Stimulated activated CD4-positive, alpha-beta T cell treated with anti-CD3 and anti-CD28 coated beads, Interleukin-1b, Interleukin-23, amount 100 ng/mL, for 1 hour (primary cell): ENCODE results near the gene TBPL2.
"Not testable (repeated sequence)": the region's sequence is repeated elsewhere in the genome, so short reads cannot be mapped to it uniquely, and the experiment has no call there.

Experiments used
- DNase-seq, 2 donors: peaks; one replicate each; pipeline ENCODE4 v3.0.0-alpha.2; 2020; ENCODE audit warnings: low read depth in 2 of 2

The TBPL2 gene

DNA sequence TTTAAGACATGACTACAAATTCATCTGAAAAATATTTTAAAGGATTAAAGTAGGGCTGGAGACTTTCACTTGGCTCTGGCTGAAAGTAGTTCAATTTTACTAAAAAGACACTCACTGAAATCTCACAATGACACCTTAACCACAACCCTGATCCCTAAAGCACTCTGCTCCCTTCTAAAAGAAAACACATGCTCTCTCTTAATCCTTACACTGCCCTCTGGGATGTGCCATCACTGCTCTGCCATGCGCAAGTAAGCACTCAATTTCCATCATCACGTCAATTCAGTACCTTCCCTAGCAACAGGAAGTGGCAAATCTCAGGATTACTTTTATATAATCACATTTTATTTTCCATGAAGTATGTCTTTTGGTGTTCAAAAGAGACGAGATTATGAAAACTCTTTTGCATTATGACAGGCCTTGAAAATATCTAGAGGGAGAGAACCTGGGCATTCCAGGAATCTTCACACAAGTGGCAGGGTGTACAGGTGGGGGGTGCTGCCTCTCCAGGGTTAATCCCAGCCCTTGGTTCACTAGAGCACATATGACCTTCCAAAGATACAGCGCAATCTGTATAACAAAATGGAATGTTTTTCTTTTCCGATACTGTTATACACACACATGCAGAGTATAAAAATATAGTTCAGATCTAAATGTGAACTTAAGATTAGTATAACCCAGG is 36.1 kb downstream of the TBPL2 start:
- DNase-seq: no peak

DNA sequence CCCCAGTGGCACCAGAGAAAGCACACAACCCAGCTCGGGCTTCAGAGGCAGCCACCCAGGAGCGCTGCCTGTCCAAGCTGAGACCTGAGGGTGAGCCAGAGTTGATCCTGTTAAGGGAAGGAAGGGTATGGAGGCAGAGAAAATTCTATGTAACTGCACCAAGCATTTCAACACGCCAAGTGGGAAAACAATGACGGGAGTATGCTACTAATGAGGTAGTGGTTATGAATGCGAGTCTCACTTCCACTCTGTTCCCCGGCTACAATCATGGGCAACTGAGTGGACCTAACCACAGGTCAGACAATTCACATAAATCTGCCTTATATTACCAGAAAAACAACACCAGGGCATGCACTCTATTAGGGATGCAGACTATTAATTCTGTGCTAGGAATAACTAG is 38.7 kb downstream of the TBPL2 start:
- no peak for DNase-seq

DNA sequence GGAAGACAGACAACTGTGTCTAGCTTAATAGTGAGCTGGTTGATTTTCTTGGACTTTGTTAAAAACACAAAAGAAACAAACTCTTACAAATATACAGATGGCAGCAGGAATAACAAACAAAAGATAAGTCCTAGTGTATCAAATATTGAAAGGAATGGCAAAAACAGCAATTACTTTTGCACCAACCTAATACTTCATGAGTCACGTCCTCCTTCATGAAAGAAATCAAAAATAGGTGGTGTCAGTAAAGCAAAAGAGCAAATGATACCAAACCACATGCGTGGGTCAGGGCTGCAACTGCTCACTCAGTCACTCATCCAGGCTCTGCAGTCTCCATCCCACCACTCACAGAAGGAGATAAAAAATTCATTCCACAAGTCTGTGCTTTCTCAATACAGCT is 40.6 kb downstream of the TBPL2 start:
- no peak for DNase-seq

DNA sequence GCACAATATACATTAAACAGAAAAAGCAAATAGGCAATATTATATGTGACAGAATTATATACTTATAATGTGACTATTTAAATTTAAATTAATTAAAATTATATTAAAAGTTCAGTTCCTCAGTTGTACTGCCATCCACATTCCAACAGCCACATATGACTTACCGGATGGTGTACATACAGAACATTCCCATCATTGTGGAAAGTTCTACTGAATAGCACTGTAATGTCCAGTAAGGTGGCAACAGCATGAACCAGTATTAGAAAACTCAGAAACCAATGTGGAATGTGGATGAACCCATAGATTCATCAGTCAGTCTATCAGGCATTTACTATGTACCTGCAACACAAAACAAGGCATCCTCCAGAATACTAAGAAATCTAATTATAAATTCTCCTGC is 41.2 kb downstream of the TBPL2 start:
- no peak for DNase-seq

DNA sequence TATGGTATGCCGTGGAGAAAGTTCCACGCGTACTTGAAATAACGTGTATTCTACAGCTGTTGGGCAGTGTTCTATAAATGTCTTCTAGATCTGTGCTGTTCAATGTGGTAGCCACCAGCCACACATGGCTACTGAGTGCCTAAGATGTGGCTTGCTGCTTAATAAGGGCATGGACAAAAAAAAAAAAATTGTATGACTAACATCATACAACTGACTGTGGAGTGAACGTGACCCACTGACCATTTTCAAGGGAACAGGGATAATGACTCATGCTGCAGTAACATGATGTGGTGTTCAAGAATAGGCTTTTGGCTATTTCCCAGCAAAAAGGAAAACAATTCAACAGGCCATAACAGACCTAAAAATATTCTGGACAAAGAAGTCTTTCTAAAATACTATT is 41.7 kb downstream of the TBPL2 start:
- DNase-seq: no peak

DNA sequence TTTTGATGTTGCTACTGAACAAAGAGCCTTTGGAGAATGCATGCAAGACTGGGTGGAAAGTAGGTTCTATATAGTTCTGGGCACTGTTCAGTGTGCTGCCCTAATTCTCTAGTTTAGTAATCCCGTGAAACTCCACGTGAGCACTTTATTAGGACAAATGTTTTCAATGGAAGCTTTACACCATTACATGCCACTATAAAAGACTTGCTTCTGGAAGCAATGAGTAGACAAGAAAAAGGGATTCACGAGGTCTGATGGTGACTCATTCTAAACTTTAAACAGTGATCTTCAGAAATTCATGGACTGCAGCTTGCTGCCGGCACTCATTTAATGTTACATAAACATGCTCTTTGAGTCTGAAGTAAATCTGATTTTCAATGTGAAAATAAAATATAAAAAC is 51.1 kb downstream of the TBPL2 start:
- no peak for DNase-seq

DNA sequence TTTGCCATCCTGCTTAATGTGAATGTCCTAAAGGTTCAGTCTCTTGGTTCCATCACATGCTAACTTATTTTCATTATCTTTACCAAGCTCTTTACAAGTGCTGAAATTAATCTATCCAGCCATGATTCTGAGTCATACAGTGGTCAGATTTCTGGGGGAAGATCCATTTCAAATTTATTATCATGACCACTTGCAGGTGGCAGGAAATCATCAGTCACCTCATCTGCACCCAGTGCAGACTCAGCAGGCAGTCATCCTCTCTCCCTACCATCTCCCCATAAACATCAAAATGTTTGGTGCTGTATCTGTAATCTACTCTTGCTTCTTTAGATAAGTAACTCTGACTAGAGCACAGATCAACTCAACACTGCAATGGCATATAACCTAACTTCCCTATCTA is 52.3 kb downstream of the TBPL2 start:
- DNase-seq: no peak

DNA sequence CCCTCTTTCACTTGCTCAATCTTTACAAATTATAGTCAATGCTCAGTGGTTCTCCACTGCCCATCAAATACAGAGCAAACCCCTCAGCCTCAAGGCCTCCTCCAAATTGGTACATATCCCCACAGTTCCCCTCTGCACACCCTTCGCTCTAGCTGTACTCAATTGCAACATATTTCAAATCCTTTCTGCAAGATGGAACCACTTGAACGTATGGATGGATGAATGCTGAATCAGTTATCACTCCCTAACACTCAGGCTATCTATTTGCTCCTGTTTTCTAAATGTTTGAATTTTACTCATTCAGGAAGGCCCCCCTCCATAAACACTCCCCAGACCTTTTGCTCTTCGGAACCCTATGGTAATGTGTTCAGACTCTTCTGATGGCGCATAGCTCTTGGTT is 53.3 kb downstream of the TBPL2 start:
- no peak for DNase-seq

DNA sequence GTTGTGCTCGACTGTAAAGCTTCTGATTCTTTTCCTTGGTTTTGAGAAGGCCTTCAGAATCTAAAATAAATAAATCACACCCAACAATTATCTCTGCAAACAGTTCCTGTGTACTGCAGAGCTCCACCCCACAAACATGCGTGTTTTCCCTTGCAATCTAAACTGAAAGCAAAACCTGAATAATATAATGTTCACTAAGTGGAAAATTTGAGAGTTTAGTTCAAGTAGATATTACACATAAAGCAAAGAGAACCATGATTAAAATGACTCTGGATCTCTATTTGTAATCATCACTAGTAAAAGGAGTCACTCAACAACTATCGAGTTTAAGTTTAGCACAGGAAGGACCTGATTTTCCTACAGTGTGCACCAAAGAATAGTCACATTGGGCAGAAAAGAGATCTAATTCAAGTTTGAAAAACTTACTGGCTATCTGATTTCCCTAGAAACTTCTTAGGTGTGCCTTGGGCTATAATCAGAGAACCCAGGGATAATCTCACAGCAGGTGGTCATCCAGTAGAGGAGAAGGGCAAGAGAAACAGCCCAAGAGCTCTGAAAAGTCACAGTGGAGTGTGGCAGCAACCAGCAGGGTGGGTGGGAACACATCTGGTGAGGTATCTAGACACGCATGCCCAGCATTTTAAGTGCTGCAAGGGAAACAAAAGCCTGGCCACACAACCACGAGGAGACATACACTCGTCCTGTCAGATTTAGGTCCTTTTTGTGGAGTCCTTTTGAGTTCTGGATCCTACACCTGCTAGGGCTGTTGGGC is 54.2 kb downstream of the TBPL2 start:
- DNase-seq: no peak

DNA sequence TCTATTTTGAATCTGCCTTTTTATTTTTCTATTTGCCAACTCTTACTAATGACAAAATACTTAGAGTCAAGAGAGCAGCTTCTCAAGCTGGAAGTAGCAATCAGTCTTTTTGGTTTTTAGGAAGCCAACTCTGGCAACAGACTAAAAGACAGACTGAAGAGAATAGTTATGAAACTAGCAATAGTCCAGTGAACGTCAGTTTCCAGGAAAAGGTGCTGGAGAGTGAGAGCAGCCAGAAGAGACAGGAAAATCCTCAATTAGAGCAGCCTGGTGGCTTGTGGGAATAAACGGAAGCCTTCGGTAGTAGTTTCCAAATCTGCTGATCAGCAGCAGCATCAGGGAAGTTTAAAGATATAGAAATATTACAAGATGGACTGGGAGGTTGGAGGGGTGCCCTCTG is 55.9 kb downstream of the TBPL2 start:
- no peak for DNase-seq

DNA sequence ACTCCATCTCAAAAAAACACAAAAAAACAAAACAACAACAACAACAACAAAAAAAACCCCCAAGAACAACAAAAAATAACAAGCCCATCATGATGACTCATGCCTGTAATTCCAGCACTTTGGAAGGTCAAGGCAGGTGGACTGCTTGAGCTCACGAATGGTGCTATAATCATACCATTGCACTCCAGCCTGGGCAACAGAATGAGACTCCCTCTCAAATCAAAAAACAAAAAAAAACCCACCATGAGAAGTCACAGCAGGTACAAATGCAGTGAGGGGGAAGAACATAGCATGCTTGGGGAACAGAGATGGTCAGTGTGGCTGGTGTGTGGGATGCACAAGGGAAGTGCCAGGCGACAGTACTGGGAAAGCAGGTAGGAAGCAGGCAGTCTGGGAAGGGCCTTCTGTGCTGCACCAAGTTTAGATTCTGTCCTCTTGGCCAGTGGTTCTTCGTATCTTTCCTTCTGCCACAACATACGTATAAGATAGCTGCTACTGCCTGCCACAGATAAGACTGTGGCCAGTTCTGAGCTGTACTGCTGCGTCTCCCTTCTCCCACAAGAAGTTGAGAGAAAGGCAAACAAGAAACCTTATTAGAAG is 56.8 kb downstream of the TBPL2 start:
- DNase-seq: no peak

DNA sequence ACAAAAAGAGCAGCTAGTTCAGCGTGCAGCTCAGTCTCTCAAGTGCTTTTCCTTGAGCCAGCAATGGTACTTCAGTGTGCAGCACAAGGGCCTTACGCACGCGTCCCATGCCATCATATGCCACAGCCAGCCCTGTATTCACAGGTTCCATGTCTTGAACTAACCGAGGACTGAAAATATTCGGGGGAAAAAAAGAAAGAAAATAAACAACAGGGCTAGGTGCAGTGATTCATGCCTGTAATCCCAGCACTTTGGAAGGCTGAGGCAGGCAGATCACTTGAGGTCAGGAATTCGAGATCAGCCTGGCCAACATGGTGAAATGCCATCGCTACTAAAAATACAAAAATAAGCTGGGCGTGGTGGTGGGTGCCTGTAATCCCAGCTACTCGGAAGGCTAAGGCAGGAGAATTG is 57.4 kb downstream of the TBPL2 start:
- not testable (repeated sequence) for DNase-seq

DNA sequence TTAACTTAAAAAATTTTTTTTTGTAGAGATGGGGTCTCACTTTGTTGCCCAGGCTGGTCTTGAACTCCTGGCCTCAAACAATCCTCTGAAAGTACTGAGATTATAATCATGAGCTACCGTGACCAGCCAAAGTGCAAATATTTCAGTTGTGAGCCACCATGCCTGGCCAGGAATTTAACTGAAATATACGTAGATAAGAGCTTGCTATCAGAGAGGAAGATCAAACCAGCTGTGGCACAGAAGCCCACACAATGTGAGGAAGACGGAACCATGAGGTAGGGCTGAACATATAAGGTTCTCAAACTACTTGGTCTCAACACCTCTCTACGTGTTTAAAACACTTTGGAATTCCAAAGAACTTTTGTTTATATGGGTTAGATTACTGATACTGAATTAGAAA is 57.9 kb downstream of the TBPL2 start:
- no peak for DNase-seq

DNA sequence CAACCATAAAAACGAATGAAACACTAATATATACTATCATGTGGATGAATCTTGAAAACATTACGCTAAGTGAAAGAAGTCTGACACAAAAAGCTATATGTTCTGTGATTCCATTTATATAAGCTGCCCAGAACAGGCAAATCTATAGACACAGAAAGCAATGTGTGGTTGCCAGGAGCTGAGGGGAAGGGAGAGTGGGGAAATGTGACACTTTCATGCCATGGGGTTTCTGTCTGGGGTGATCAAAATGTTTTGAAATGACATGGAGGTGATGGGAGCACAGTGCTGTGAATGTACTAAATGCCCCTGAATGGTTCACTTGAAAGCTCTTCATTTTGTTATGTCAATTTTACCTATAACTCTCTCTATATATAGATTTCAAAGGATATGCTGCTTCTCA is 58.9 kb downstream of the TBPL2 start:
- DNase-seq: no peak

DNA sequence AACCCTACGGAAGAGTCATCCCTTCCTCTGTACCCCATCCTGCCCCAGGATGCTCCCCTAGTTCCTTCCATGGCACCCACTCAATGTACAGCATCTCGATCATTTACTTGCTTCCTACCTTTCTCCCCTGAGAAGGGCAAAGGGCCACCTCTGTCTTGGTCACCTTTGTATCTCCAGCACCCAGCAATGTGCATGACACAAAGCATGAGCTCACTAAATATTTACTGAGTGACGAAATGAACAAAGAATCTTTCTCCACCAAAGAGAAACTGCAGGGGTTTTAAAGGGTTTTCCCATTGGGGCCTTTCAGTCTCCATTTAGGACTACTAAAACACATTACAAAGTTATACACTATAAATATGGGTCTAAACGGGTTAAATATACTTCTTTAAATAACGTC is 59.4 kb downstream of the TBPL2 start:
- DNase-seq: no peak

DNA sequence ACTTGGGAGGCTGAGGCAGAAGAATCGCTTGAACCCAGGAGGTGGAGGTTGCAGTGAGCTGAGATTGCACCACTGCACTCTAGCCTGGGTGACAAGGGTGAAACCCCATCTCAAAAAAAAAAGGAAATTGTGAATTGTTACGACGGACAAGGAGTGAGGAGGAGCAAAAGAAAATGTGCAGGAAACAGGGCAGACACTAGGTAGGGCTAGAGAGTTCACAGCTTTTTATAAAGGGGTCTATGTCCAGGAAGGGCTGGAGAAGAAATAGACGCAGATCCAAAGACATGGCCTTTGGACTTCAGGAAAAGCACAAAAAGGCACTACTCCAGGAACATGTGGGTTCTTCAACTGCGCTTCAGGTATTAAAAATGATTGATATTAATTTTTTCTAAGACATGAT is 63.2 kb downstream of the TBPL2 start:
- DNase-seq: no peak

DNA sequence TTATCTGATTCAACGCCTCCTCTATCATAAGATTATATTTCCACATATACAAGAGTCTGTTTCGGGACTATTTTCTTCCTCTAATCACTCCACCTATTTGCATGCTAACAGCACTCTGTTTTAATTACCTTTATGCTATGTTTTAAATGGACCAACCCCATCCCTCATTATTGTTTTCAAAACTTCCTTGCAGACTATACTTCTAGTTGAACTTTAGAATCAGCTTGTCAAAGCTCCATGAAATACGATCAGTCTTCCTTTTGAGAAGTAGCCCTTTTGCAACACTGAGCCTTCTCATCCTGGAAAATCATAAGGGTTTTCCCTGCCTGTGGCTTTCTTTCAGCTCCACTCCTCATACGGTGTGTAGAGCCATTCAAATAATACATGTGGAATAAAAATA is 65.6 kb downstream of the TBPL2 start:
- no peak for DNase-seq

DNA sequence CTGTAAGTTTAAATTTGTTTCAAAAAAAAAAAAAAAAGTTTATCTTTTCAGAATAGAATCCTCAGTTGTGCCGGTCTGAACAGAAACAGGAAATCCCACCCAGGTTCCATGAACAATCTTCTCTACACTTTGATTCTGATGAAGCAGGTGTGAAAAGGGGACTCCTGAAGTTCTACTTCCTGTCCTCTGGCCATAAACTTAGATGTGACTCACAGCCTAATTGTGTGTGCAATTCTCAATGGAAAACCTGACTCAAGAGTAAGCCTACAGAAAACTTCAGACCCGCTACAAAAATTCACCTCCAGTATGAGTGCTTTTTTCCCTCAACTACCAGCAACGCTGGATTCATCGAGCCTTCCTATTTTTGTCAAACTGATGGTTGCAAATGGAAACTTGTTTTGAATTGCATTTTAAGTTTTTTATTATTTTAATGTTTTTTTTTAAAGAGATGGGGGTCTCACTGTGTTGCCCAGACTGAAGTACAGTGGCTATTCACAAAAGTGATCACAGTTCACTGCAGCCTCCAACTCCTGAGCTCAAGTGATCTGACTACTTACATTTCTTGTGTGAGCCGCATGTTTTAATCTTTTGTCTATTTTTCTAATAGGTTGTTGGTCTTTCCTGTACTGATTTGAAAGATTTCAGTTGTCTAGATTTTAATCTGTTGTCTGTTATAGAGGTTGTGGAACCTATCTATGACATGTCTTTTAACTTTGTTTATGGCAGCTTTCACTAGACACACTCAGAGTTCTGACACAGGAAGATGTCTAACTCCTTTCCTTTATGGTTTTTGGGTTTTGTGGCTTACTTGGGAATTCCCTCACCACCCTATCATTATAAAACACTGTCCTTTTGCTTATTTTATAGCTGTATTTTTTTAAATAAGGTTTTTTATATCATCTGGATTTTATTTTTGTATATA is 66.4 kb downstream of the TBPL2 start:
- DNase-seq: peak in 1 of 2 donors; percentile 17

DNA sequence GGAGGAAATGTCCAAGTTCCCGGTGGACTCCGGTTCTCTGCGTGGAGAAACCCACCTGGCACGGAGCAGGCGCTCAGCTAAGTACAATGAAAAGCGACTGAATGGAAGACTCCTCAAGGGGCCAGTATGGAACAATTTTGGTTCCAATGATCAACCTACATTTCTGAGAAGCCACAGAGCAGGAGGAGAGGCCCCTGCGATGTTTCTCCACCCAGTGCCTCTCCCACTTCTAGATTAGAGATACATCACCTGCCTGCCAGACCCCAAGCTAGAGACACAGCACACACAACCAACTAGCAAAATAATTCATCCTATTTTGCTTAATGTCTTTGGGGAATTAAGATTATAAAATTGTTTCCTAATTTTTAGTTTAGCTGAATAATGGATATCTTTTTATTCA is 67.6 kb downstream of the TBPL2 start:
- DNase-seq: no peak

DNA sequence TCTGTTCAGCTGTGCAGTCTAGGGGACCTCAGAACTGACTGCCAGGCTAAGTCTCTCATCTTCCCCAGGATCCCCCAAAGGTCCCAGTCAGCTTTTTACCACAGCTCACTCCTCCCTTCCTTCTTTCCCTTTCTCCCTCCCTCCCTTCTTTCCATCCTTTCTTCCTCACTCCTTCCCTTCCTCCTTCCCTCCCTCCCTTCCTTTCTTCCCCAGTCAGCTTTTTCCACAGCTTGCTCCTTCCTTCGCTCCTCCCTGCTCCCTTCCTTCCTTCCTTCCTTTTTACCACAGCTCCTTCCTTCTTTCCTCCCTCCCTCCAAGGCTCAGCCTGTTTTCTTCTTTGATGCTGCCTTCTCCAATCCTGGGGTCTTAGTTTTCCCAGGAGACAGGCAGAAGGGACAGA is 68.0 kb downstream of the TBPL2 start:
- DNase-seq: no peak

DNA sequence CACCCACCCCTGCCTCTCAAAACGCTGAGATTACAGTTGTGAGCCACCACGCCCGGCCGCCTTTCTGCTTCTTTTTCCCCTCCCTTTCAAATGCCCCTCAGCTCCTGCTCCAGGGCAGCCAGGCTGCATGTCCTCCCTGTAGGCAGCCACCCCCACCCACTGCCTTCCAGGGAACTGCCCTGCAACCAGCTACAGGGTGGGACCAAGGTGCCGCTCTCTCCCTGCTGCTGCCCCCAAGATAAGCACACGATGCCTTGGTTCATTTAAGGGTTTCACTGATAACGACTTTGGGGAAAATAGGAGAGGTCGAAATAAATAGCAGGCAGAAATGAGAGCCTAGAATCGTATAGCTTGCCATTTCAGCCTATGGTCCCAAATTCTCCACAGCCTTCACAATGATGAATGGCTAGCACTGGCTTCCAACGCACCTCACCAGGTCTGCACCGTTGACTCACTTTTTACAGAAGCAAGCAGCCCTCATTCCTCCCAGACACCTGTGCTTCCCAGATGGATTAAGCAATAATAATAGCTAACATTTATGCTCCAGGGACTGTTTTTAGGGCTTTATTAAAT is 69.4 kb downstream of the TBPL2 start:
- DNase-seq: no peak

DNA sequence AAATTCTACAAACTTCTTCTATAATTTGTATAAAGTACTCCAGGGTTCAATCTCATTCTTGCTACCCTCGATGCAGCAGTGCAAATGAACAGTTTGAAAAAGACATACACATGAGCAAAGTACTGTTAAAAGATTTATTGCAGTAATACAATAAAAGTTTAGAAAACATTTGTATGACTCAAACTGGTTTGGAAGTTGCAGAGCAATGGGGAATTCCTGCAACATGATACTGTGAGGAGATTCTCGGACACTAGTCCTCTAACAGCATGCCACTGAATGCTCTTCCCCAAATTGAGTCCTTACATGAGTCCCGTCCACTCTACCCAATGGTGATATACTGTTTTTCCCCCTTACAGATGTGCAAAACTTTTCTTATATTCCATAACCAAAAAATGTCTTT is 74.1 kb downstream of the TBPL2 start:
- no peak for DNase-seq
